NK-92 treated with Interleukin-12 subunit alpha and Interleukin-12 subunit beta, amount 100 ng/mL, for 24 hours (cell line): Measurements from ENCODE around the gene TDRD9.
A peak's percentile ranks its signal among the peaks of the same experiment; 100 is the strongest.

Source experiments
- DNase-seq: peaks from one replicate; lab custom pipeline; 2025; lab: John Stamatoyannopoulos, UW

Gene TDRD9

DNA sequence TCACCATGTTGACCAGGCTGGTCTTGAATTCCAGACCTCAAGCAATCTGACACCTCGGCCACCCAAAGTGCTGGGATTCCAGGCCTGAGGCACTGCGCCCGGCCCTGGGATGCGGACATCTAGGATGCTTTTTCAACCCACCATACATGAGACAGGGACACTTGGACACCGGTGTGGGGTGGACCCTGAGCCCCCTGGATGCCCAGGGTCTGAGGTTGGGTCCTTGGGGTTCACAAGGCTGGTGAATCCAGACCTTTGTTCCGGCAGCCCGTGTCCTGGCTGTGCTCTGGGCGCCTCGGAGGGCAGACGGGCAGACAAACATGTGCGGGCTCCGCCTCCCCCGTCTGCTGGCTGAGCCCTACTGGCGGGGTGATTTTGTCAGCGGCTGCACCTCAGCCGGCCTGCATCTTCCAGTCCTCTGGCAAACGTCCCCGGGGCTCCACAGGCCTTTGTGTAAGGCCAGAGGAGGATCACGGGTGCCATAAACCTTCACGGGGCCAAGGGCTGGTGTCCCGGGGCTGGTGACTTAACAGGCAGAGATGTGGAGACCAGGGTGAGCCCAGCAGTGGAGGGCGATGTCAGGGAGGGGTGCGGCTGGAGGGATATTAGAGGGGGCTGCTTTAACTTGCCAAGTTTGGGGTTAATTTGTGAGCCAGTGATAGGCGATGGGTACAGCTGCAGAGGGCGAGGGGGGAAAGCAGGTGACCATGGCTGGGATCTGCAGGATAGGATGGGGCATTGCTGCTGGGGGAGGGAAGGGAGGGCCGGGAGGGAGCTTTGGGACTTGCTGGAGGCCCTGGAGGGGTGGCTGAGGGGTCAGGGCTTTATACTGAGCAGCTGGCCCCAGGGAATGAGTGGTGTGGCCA lies 163.0 kb downstream of the TDRD9 start:
- DNase-seq, result no peak

DNA sequence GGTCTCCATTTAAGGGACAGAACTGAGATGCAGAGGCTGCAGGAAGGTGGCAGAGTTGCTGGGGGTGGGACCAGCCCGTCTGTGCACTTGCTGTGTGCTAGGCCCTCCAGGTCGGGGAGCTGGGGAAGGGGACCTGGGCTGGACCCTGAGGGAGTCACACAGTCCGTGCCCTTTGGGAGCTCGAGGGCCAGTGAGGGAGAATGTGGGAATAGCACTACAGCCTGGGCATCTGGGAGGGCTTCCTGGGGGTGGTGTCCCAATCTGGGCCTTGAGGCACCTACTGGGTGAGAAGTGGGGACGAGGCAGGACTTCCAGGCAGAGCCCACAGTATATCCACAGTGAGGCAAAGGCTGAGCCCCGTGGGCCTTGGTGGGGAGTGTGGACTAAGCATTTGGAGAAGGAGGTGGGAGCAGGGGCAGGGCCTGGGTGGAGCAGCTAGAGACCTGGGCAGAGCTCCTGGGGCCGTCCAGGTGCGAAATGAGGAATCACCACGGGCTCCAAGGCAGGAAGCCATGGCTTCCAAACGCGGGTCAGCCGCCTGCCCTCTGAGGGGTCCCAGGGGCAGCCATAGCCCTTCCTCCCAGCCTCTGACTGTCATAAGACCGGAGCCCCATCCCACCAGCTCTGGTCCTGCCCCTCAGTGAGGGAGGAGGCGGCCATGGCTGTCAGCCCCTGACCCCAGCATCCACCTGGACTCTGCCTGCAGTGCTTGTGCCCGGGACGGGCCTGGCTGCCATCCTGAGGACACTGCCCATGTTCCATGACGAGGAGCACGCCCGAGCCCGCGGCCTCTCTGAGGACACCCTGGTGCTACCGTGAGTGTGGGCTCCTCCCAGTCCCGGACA lies 163.9 kb downstream of the TDRD9 start:
- DNase-seq, result no peak

DNA sequence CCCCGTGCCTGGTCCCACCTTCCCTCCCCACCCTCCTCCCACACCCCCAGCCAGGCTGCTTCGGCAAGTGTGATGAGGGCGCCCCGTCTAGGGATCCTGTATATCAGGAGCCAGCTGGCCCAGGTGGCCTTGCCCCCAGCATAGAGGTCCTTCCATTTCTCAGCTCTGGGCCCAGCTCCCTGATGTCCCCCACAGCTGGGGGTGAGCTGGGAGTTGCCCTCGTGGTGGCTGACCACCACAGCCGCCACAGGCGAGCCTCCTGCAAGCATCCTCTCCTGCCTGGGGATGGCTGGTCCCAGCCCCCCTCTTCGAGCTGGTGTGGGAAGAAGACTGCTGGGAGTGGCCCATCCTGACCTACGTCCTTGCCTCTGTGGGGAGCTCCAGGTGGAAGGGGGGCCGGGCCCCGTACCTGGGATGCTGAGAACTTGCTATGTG lies 164.7 kb downstream of the TDRD9 start:
- DNase-seq, result no peak

DNA sequence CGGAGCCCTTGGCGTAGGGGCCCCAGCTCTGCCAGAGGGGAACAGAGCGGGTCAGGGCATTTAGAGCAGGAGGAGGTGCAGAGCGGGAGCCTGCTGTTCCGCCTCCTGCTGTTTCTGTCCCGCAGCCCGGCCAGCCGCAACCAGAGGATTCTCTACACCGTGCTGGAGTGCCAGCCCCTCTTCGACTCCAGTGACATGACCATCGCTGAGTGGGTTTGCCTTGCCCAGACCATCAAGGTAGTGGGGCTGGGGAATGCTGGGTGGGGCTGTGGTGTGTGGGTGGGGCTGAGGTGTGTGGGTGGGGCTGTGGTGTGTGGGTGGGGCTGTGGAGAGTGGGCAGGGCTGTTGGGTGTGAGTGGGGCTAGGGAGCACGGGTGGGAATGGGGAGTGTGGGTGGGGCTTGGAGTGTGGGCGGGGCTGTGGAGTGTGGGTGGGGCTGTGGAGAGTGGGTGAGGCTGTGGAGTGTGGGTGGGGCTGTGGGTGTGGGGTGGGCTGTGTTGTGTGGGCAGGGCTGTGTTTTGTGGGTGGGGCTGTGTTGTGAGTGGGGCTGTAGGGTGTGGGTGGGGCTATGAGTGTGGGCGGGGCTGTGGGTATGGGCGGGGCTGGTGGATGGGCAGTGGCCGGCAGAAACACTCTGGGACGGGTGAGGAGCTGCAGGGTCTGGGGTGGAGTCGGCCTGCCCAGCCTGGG lies 165.3 kb downstream of the TDRD9 start:
- DNase-seq, result no peak

DNA sequence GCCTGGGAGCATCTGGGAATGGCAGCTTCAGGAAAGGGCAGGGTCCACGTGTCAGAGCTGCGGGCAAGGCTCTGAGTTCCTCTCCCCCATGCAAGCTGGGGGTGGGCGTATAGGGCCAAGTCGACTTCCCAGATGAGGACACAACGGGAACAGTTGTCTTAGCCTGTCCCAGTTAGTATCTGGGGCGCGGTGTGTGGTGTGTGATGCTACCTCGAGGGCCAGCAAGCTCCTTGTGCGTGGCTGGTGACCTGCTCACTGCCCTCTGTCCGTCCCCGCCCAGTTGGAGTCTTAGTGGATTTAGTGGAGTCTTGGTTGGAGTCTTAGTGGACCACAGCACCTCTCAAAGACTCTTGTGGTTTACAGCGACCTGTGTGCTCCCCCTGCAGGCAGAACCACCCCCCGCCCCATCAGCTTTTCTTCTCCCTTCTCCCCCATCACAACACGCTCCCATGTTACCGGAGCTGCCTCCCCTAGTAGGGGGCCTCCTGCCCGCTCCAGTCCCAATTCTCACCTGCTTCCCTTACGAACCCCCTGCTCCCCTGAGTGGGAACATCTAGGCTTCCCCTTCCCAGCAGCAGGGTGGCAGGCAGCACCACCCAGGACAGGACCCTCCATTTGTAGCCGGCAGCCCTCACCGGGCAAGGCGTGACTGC lies 165.9 kb downstream of the TDRD9 start:
- DNase-seq, result no peak

DNA sequence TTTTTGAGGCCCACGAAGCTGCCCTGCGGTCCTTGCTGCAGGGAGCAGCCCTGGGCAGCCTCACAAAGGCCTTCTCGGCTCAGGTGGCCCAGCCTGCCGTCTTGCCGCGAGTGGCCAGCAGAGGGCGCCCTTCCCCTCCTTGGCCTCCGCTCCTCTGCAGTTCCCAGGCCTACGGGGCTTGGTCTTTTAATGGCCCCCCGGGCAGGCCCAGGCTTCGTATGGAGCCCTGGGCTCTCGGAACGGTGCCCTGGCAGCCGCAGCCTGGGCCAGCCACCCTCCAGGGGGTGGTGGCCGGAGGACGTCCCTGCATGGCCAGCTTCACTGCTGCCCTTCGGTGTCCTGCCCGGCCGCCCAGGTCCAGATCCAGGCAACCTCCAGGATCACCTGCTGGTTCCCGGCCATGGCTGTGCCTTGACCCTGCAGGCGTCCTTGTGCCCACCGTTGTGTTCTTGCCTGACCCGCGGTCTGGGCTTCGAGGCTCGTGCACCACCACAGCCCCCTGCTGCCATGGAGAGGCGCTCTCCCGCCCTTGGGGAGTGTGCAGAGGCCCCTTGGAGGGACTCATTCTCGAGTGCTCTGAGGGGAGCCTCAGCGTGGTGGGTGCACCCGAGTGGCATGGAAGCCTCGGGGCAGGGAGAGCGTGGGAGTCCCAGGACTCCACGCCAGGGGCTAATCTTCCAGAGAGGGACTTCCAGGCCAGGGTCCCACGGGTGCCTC lies 166.6 kb downstream of the TDRD9 start:
- peak; percentile 30 for DNase-seq

DNA sequence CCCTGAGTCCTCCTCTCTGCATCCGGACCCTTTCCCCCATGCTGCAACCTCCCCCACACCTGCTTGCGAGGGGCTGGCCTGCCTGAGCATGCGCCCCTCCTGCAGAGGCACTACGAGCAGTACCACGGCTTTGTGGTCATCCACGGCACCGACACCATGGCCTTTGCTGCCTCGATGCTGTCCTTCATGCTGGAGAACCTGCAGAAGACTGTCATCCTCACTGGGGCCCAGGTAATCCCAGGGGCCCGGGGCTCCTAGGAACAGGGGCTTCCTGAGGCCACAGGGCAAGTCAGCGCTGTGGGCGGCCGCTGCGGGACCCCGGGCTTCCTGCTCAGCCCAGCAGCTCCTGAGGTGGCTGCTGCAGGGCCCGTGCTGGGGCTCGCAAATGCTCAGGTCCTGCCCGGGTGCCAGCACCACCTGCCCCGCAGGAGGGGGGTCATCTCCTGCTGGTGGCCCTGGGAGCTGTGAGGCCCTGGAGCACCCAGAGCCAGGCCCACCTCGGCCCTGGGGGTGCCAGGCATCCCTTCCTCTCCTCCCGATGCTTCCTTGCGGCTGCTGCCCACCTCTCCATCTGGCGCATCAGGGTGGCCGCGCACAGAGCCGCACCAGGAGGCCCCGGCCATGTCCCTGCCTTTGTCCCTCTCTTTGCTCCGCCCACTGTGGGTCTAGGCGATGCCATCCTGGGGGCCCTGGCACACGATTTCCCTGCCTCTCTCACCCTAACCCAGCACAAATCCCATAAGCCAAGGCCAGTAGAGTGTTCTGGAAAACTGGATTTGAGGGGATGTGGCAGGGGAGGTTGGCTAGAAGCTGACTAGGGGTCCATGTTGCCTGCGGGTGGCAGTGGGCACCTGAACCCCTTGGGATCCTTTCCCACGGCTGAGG lies 167.4 kb downstream of the TDRD9 start:
- no peak for DNase-seq

DNA sequence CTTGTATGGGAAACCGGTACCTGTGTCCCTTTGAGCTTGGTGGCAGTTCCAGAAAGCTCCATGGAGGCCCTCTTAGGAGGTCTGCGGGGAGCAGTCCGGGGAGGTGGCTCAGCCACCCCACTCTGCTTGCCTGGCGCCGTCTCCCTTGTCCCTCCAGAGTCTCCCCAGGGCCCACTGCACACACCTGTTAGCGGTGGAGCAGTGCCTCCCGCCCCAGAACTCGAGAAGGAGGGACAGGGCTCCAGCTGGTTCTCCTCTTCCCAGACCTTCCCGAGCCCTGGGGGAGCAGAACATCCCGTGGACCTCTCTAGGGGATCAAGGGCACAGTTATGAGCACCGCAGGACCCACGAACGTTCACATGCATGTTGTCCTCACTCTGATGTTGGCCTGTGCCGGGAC lies 168.1 kb downstream of the TDRD9 start:
- no peak for DNase-seq

DNA sequence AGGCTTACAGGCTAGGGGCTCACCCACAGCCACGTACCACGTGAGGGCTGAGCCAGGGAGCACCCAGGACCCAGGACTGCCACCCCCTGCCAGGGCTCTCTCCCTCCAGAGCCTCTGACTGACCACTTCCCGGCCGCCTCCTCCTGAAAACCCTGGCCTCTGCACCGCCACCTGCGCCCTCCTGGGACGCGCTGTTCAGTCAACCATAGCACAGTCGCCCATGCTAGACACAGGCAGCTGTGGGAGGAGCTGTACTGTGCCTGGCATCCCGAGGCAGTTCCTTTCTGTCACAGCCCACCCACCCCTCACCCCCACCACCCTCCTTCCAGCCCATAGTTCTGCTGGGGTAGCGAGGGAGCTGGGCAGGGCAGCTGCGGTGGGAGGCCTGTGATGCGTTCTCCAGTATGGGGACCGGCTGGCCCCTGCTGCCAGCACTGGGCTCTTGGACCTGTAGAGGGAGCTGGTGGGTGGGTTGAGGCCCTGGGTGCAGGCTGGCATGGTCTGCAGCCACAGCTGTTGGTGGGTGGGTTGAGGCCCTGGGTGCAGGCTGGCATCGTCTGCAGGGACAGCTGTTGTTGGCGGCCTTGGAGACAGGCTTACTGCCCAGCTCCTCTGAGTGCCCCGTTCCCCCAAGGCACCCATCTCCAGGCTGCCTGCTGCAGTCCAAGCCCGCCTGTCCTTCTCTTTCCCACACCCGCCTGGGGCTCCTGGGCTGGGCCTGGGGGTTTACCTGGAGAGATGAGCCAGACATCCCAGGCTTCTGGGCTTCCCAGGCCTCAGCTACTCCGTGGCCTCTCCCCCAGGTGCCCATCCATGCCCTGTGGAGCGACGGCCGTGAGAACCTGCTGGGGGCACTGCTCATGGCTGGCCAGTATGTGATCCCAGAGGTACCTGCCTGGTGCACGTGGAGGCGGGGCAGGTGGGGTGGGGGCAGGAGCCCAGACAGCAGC lies 168.8 kb downstream of the TDRD9 start:
- DNase-seq, result no peak

DNA sequence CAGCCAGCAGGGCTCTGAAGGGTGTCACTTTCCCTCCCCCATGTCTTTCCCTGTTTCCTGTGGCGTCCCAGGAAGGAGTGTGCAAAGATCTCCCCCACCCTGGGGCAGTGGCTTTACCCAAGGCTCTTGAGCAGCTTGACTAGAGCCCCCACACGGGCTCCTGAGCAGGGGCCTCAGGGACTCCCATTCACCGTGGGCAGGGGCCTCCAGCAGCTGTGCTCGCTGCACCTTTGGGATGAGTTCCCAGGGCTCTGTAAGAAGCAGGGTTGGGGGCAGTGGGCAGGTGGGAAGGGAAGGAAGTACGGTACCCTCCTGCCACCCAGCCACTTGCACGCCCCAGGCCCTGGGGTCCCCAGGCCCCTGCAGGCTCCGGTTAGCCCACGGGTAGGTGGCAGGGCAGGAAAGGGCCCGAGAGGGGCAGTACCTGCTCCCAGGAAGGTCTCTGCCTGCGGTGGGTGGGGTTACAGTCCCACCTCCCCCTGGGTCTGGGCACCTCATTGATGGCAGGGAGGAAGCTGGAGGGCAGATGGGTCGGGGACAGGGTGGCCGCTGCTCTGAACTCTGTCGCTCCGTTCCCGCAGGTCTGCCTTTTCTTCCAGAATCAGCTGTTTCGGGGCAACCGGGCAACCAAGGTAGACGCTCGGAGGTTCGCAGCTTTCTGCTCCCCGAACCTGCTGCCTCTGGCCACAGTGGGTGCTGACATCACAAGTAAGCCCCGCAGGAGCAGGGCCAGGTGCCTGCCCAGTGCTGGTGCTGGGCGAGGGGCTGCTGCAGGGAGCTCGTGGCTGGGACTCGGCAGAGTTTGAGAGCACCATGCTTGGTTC lies 170.2 kb downstream of the TDRD9 start:
- no peak for DNase-seq

DNA sequence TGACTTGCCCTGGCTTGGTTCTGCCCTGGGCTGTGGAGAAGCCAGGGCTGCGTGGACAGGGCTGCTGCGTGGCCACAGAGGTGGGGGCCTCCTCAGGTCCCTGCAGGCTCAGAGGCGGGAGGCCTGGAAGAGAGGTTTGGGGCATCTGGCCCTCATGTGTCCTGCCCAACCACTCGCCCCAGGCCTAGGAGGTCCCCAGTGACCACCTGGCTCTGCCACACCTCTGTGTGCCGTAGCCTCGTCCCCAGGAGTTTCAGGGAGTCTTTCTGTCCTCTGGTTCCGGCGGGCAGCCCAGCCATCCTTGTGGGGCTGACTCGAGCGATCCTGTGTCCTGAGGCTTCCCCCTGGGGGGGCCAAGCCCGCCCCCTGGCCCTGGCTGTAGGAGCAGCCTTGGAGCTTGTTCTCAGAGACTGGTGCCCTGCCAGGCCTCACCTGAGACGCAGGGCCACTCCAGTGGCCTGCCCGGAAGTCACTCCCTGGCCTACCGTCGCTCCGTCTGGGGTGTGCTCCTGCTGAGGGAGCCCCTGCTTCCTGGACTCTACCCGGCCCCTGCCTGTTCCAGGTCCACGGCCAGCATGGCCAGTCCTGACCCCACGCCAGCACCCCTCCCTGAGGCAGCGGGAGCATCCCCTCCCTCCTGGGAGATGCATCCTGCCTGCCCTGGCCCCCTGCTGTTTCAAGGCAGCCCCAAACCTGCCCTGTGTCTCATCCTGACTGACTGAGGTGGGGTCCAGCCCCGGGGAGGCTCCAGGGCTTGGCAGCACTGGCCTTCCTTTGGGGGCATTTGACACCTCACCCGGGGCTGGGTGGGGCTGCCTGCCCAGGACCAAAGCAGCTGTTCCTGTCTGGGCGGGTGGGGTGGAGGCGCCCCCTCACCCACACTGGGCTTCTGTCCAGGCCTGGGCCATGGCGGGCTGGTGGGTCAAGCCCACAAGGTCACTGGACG lies 171.1 kb downstream of the TDRD9 start:
- no peak for DNase-seq

DNA sequence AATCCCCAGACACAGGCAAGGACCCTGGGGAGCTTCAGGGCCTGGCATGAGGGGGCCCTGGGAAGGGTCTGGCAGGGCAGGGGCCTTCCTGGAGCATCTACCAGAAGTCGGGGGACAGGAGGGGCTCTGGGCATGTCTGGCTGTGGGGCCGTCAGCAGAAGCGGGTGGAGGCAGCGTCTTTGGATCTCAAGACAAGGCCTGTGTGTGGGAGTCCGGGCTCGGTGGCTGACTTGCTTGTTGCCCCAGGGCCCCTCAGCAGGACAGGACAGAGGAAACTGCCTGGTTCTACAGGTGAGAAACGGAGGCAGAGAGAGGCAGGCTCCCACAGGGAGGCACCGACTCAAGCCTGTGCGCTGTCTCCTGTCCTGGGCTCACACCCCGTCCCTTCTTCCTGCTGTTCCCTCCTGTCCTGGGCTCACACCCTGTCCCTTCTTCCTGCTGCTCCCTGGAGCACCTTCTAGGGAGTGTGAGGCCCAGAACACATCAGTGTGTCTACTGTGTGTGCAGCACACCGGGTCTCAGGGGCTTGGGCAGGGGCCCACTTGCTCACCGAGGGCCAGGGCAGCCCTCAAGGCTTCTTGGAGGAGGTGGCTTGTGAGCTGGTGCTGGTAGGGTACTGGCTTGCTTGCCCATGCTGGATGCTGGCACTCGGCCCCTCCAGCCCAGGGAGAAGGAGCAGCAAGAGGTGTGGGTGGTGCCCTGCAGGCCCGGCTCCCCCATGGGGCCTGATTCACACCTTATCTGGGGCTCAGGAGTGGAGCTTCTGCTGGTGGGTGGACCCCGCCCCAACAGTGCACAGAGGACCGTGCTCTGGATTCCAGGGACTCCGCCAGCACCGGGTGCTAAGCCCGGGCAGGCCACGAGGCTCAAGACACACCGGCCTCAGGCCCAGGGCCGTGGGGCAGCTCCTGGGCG lies 172.2 kb downstream of the TDRD9 start:
- DNase-seq, result no peak

DNA sequence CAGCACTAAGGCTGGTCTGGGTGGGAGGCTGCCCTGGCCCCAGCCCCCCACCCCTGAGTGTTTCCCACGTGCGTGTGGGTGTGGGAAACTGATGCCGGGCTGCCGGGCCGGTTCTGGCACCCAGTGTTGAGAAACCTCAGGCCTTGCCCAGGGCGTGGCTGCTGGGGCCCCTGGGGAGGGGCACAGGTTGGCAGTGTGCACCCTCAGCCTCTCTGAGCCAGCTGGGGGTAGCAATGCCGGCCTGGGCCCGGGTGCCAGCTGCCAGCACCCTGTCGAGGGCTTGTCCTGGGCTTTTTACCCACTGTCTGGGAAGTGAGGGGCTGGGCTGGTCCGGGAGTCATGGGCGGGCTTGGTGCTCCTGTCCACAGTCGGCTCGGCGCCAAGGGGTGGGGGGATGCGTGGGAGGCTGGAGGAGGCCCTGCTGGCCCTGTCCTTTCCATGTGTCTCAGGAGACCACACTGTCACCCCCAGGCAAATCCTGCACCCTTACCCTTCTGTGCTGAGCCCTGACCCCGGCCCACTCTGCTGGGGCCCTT lies 172.9 kb downstream of the TDRD9 start:
- no peak for DNase-seq

DNA sequence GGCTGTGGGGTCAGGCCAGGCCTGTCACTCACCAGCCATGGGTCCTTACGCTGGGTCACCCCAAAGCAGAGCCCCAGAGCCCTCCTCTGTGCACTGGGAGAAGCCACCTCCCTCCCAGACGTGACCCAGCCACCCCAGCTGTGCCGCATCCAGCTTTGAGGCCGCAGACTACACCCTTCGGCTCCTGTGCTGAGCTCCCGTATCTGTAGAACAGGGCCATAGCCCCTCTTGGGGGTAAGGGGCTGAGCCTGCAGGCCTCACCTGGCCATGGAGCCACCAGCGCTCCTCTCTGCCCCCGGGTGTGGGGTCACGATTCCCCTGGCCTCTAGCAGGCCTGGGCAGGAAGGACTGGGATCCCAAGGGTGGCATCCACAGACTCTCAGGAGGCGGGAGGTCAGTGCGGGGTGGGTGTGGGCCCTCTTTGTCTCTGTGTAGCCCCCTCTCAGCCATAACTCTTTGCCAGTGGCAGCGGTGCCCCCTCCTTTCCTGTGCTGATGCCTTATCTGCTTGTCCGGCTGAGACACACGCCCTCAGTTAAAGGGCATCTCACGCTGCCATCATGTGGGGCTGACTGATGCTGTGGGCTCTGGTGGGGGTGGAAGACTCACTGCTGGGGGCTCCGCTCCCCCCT lies 173.5 kb downstream of the TDRD9 start:
- DNase-seq, result no peak
